ENCODE results near the gene ZNF132. TPM values are rescaled to one million over a fixed set of nuclear protein-coding genes. Genes with fewer than 3 reads are reported as not detected.

The ZNF132 gene
- total RNA-seq, 2 experiments from 2014 or later, result 4.5 to 4.7 TPM

DNA sequence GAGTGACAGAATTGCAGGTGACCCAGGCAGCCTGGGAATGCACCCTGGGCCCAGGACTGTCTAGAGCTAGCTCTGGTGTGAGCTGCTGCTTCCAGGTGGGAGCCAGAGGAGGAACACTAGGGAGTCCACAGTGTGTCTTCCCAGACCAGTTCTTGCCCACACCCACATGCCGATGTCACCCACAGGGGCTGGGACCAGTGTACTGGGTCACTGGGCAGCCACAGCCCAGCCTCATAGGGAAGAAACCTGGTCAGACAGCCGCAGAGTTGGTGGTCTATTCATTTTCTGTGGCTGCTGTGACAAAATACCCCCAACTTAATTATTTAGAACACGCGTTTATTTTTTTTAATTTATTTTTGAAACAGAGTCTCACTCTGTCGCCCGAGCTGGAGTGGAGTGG lies 41.4 kb downstream of the ZNF132 start:
- ChIA-PET POLR2A (interaction anchor here (2.4 kb wide), 1 partner anchor 11 kb away, joined by 10 read pairs; the partner anchor contains the start of gene RPS5), CTCF (no interaction called here)
- DNase-seq, result no peak

DNA sequence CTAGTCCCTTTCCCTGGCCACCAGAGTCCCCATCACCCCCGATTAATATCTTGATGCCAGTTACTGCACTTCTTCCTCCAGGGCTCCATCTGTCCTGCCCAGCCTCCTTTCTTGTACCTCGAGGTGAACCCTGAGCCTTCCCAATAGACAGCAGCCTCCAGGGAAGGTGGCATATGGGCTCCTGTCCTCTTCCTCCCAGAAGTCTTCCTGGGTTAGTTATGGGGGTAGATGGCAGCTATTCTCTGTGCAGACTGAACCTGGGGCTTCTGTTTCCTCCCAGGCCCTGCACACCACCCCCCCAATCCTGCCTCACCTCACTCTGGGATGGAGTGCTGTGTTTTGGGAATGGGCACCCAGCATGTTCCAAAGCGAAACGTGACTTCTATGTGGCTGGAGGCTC lies 41.9 kb downstream of the ZNF132 start:
- H3K4me3 Mint-ChIP-seq, result no peak overlapping the region
- peaks cover 23% of the 10 kb centered on the region for H3K36me3 Mint-ChIP-seq (ENCODE audit: low read depth)
- DNase-seq, result no peak
- ChIA-PET POLR2A (interaction anchor here (2.4 kb wide), 1 partner anchor 11 kb away, joined by 10 read pairs; the partner anchor contains the start of gene RPS5), CTCF (no interaction called here)
- no peaks in the 10 kb centered on the region for H3K9me3 Mint-ChIP-seq
- peaks cover 35% of the 10 kb centered on the region for H3K4me1 Mint-ChIP-seq
- no peaks in the 10 kb centered on the region for H3K27me3 Mint-ChIP-seq
- no peak overlapping the region for H3K27ac Mint-ChIP-seq

More for the DNA sequence above, 41.4 kb downstream of the ZNF132 start:
- no peaks in the 10 kb centered on the region for H3K9me3 Mint-ChIP-seq
- H3K27me3 Mint-ChIP-seq, result no peaks in the 10 kb centered on the region
- H3K27ac Mint-ChIP-seq, result no peak overlapping the region
- H3K36me3 Mint-ChIP-seq (ENCODE audit: low read depth), result peaks cover 19% of the 10 kb centered on the region
- H3K4me1 Mint-ChIP-seq, result peaks cover 36% of the 10 kb centered on the region
- no peak overlapping the region for H3K4me3 Mint-ChIP-seq

DNA sequence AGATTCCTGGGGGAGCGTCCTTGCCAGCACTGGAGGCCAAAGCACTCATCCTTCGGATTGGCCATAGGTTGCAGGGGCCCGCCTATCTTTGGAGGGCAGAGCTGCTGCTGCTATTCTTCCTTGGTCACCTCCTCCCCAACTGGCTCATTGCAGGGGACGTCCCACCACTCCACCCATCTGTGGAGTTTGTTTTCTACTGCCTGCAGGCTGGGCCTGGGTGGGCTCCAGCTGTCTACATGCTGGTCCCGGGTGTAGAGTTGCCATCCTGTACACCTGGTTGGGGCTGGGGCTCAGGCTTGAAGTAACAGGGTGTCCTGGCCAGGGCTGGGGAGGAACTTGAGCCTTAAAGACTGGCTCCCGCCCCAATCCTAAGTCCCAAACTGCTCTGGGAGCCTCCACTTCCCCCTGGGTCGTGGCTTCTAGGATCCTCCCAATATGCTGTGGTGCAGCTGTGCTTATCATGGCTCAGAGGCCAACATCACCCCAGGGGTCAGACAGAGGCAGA lies 42.4 kb downstream of the ZNF132 start:
- Mint-ChIP-seq H3K27ac (no peak overlapping the region), H3K9me3 (no peaks in the 10 kb centered on the region), H3K36me3 (ENCODE audit: low read depth) (peaks cover 28% of the 10 kb centered on the region), H3K4me3 (no peak overlapping the region), H3K27me3 (no peaks in the 10 kb centered on the region), H3K4me1 (peaks cover 38% of the 10 kb centered on the region)
- ChIA-PET CTCF (no interaction called here), POLR2A (interaction anchor here (2.4 kb wide), 1 partner anchor 10 kb away, joined by 10 read pairs; the partner anchor contains the start of gene RPS5)
- DNase-seq, result no peak

DNA sequence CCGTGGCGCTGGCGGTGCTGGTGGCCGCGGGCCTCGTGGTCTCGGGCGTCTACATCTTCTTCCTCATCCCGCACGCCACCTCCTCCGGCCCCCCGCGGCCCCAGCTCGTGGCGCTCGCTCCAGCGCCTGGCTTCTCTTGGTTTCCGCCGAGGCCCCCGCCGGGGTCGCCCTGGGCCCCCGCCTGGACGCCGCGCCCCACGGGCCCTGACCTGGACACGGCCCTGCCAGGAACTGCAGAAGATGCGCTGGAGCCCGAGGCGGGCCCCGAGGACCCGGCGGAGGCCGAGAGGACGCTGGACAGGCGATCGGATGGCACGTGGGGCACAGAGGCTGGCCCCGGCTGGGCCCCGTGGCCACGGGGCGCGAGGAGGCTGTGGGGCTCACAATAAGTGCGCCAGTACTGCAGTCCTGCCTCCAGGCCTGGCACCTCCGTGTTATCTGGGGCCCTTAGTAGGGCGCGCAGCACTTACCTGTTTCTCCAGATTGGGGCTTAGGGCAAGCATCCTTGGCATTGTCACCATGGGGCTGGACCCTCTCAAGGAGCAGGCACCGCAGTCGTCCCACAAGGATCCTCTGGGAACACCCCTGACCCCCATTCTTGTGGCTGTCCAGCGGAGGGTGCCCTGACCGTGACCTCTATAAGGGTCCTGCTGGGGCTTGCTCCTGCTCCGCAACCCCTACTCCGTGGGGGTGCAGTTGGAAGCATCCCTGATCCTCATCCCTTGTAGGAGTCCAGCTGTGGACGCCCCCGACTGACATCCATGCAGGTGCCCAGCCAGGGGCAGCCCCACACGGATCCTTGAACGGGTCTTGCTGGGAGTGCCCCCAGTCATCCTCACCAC lies 43.0 kb downstream of the ZNF132 start:
- POLR2A ChIA-PET, result interaction anchor here (1.8 to 2.4 kb wide), 2 partner anchors 10 kb away, joined by 6 to 10 read pairs; partner anchors contain the start of gene RPS5
- Mint-ChIP-seq H3K27me3 (no peaks in the 10 kb centered on the region), H3K36me3 (ENCODE audit: low read depth) (peaks cover 32% of the 10 kb centered on the region), H3K9me3 (no peaks in the 10 kb centered on the region), H3K27ac (no peak overlapping the region), H3K4me1 (peaks cover 34% of the 10 kb centered on the region), H3K4me3 (no peak overlapping the region)
- no peak for DNase-seq
- CTCF ChIA-PET, result no interaction called here

DNA sequence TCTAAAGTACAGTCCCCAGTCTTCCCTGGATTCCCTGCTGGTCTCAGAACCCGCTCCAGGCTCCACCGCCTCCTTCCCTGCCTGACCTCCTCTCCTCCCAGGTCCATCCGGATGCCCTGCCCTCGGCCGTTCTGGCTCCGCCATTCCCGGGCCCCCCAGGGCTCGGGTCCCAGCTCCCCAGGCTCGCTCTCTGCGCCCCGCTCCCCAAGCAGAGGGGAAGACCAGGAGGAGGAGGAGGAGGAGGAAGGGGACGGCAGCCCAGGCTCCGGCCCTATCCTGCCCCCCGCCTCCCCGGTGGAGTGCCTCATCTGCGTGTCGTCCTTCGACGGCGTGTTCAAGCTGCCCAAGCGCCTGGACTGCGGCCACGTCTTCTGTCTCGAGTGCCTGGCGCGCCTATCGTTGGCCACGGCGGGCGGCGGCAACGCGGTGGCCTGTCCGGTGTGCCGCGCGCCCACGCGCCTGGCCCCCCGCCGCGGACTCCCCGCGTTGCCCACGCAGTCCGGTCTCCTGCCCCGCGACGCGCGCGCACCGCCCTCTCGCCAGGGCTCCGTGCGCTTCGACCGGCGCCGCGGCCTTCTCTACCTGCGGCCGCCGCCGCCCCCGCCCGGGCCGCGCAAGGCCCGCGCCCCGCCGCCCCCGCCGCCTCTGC lies 43.9 kb downstream of the ZNF132 start:
- no peak for DNase-seq
- H3K4me1 Mint-ChIP-seq, result peaks cover 31% of the 10 kb centered on the region
- peaks cover 35% of the 10 kb centered on the region for H3K36me3 Mint-ChIP-seq (ENCODE audit: low read depth)
- H3K27me3 Mint-ChIP-seq, result no peaks in the 10 kb centered on the region
- POLR2A ChIA-PET, result interaction anchor here (1.8 kb wide), 1 partner anchor 9 kb away, joined by 6 read pairs; the partner anchor contains the start of gene RPS5
- no peak overlapping the region for H3K27ac Mint-ChIP-seq
- H3K9me3 Mint-ChIP-seq, result no peaks in the 10 kb centered on the region
- CTCF ChIA-PET, result no interaction called here
- H3K4me3 Mint-ChIP-seq, result no peak overlapping the region

DNA sequence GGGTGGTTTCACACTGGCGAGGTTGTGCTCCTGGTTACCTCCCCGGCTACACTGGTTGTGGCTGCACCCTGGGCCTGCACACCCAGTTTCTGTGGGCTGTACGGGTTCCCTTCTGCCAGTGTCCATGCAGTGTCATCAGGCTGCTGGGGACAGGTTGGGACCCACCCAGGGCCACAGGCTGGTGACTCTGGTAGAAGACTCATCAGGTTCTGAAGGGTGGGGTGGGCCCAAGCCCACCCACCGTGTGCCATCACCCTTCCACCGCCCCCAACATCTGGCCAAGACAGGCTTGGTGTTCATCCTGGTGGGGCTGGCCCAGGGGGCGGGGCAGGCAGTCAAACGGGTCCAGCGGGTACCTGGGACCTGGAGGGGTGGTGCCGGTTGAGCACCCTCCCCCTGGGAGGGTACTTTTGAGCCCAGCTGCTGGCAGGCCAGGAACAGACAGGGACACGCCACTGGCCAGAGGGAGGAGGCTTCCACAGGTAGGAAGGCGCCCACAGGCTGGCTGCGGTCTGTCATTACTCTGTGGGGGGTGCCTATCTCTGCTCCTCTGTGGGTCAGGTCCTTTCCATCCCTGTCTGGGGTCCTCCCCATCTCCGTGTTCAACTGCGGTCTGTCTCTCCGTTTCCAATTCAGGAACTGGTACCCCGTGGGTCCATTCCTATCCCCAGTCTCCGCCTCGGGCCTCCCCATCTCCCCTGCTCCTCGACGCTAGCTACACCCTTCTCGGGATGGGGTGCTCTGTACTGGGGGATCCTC lies 44.6 kb downstream of the ZNF132 start, which contains the start of gene RNF225:
Gene RNF225, plus strand, starts transcription at position 437 of the 759 bp plus-strand sequence. CDS start 434 bp downstream, outside the sequence.
- POLR2A ChIA-PET, result interaction anchor here (1.2 to 1.8 kb wide), 2 partner anchors 8 to 33 kb away, joined by 4 to 6 read pairs; partner anchors contain the start of genes RPS5 and ZNF497
- H3K27me3 Mint-ChIP-seq, result no peaks in the 10 kb centered on the region
- CTCF ChIA-PET, result interaction anchor here (0.6 kb wide), 1 partner anchor 159 kb away, joined by 7 read pairs; no protein-coding TSS in a partner anchor
- no peak within 1 kb of the TSS for H3K27ac Mint-ChIP-seq
- no peak for DNase-seq
- peaks cover 41% of the 10 kb centered on the region for H3K36me3 Mint-ChIP-seq (ENCODE audit: low read depth)
- peaks cover 30% of the 10 kb centered on the region for H3K4me1 Mint-ChIP-seq
- no peaks in the 10 kb centered on the region for H3K9me3 Mint-ChIP-seq
- H3K4me3 Mint-ChIP-seq, result no peak within 1 kb of the TSS

DNA sequence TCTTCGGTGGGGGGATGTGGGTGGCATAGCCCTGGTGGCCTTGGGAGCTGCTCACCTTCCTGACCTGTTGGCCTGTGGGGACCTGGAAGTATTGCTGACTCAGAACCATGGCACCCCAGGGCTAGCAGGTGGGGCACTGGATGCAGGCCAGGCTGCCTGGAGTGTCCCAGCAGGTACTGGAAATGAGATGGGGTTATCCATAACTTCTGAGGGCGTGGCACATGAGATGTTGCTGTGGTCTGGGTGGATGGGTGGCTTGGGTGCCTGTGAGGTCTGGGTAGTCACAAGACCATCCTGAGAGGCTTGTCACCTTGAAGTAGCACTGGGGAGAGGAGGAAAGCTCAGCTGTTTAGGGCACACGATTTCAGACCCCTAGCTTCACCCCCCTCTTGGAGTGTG lies 45.1 kb downstream of the ZNF132 start:
- Mint-ChIP-seq H3K4me1 (peaks cover 28% of the 10 kb centered on the region), H3K27ac (no peak overlapping the region), H3K36me3 (ENCODE audit: low read depth) (peaks cover 45% of the 10 kb centered on the region), H3K27me3 (no peaks in the 10 kb centered on the region), H3K4me3 (no peak overlapping the region), H3K9me3 (no peaks in the 10 kb centered on the region)
- ChIA-PET POLR2A (interaction anchor here (1.2 to 1.8 kb wide), 2 partner anchors 8 to 32 kb away, joined by 4 to 6 read pairs; partner anchors contain the start of genes RPS5 and ZNF497), CTCF (interaction anchor here (0.6 kb wide), 1 partner anchor 159 kb away, joined by 7 read pairs; no protein-coding TSS in a partner anchor)
- DNase-seq, result no peak

DNA sequence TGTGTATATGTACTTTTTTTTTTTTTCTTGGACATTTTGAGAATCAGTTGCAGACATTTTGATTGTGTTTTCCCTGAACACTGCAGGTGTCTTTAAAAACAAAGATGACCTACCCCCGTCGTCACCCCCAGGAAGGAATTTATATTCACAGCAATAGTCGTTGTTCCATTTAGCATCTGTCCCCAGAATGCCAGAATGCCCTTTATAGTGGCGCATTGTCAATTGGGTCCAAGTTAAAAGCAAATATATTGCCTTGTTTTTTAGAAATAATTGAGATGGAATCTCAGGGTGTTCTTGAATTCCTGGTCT lies 46.3 kb downstream of the ZNF132 start:
- Mint-ChIP-seq H3K27ac (no peak overlapping the region), H3K36me3 (ENCODE audit: low read depth) (peaks cover 53% of the 10 kb centered on the region), H3K9me3 (no peaks in the 10 kb centered on the region), H3K27me3 (no peaks in the 10 kb centered on the region), H3K4me3 (no peak overlapping the region), H3K4me1 (peaks cover 35% of the 10 kb centered on the region)
- DNase-seq, result no peak
- ChIA-PET CTCF (no interaction called here), POLR2A (no interaction called here)

DNA sequence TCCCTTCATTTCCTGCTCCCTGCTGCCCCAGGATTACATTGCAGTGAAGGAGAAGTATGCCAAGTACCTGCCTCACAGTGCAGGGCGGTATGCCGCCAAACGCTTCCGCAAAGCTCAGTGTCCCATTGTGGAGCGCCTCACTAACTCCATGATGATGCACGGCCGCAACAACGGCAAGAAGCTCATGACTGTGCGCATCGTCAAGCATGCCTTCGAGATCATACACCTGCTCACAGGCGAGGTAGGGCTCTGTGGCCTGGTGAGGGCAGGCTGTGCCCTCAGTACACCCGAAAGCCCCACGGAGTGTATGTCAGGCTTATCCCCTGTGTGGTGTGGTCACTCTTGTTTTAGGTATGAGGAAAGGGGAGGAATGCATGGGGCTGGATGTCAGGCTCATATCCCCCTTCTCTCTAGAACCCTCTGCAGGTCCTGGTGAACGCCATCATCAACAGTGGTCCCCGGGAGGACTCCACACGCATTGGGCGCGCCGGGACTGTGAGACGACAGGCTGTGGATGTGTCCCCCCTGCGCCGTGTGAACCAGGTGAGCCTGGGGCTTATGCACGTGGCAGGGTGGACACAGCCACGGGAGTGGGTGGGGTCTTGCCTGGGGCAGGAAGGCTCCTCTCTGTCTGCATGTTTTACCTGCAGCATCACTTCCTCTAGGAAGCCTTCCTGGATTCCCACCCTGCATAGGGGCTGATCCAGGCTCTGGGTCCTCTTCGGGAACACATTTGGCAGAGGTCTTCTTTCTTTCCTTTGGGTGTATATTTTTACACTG lies 46.8 kb downstream of the ZNF132 start:
- peaks cover 39% of the 10 kb centered on the region for H3K4me1 Mint-ChIP-seq
- no peak overlapping the region for H3K27ac Mint-ChIP-seq
- ChIA-PET CTCF (no interaction called here), POLR2A (no interaction called here)
- no peaks in the 10 kb centered on the region for H3K27me3 Mint-ChIP-seq
- no peak for DNase-seq
- no peaks in the 10 kb centered on the region for H3K9me3 Mint-ChIP-seq
- no peak overlapping the region for H3K4me3 Mint-ChIP-seq
- H3K36me3 Mint-ChIP-seq (ENCODE audit: low read depth), result peaks cover 58% of the 10 kb centered on the region

DNA sequence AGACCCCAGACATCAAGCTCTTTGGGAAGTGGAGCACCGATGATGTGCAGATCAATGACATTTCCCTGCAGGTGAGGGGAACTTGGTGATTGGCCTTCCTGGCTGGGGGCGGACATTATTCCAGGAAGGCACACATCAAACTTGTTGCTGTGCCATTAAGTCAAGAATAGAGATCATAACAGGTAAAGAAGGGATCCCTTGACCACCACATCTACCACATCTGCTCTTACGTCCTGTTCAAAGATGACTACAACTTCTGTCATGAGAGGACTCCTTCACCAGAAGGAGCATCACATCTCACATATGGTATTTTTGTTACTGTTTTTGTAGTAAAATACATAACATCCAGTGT lies 51.8 kb downstream of the ZNF132 start:
- H3K27me3 Mint-ChIP-seq, result no peaks in the 10 kb centered on the region
- H3K36me3 Mint-ChIP-seq (ENCODE audit: low read depth), result peaks cover 49% of the 10 kb centered on the region
- H3K9me3 Mint-ChIP-seq, result no peaks in the 10 kb centered on the region
- POLR2A ChIA-PET, result interaction anchor here (1.9 to 2.9 kb wide), 4 partner anchors 10 to 205 kb away, joined by 8 to 15 read pairs (median 10); partner anchors contain the start of genes ZBTB45, ZNF274 and ZNF497
- H3K4me1 Mint-ChIP-seq, result peaks cover 42% of the 10 kb centered on the region
- H3K4me3 Mint-ChIP-seq, result peak overlapping the region; percentile 95
- no peak for DNase-seq
- peak overlapping the region; percentile 96 for H3K27ac Mint-ChIP-seq
- CTCF ChIA-PET, result interaction anchor here (1.6 kb wide), 1 partner anchor 25 kb away, joined by 3 read pairs; the partner anchor contains the start of gene ZNF497

DNA sequence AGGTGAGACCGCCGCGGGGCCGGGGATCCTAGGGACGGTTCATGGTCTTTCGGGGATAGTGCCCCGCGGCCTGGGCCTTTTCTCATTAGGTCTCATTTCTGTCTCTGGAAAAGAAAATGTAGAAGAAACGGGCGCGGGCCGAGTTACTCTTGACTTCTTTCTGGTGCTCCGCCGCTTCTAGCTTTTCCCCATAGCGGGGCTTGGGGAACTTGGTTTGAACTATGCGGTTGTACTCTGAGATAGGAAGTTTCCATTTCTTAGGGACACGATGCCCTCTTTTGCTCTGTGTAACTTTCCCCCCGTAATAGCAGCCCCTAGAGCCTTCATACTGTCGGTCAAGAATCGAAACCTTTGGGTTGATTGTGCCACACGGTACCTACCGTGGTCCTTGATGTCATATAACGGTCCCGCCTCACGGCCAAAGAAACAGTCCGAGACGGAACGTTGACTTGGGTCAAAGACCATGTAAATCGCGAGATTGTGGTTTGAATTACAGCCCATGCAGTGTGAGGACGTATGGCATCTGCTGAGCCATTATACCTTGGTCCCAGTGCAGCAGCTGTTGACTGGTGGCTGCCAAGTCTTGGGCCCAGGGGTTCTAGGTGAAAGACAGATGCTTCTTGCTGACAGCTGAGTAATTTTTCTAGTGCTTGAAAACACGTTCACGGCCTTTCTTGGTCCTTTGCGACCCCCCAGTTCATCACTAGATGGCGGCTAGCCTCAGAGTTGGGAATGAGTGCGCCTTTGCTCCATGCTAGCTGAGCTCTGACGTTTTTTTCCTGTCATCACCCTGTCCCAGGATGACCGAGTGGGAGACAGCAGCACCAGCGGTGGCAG lies 52.4 kb downstream of the ZNF132 start:
- H3K27me3 Mint-ChIP-seq, result no peaks in the 10 kb centered on the region
- CTCF ChIA-PET, result interaction anchor here (1.6 kb wide), 1 partner anchor 25 kb away, joined by 3 read pairs; the partner anchor contains the start of gene ZNF497

More for the DNA sequence above, 52.4 kb downstream of the ZNF132 start:
- H3K36me3 Mint-ChIP-seq (ENCODE audit: low read depth), result peaks cover 43% of the 10 kb centered on the region
- H3K9me3 Mint-ChIP-seq, result no peaks in the 10 kb centered on the region
- H3K27ac Mint-ChIP-seq, result peak overlapping the region; percentile 96
- peaks cover 42% of the 10 kb centered on the region for H3K4me1 Mint-ChIP-seq
- POLR2A ChIA-PET, result interaction anchor here (0.6 to 2.9 kb wide), 9 partner anchors 8 to 204 kb away, joined by 3 to 15 read pairs (median 6); partner anchors contain the start of genes RNF225, ZBTB45, ZNF274 and ZNF324B
- DNase-seq, result no peak
- H3K4me3 Mint-ChIP-seq, result peak overlapping the region; percentile 95
